ENCODE data around the gene TTC32.

- TF ChIP-seq POLR2A (IDR thresholded peaks at IDR 0.05): no peak
- no peak for TF ChIP-seq CTCF (IDR thresholded peaks at IDR 0.05)
Observed at GRCh38 chr2:19854596-19855541, 46.9 kb downstream of the TTC32 start.

Data from breast epithelium (tissue), 3 donors.